ENCODE results near the gene SLC4A5.
A peak's percentile ranks its signal among the peaks of the same experiment; 100 is the strongest.

Gene SLC4A5

GRCh38 chr2:74297391-74297790, 45.8 kb downstream of the SLC4A5 start:
- Histone ChIP-seq H3K4me2 (ENCODE audit: insufficient read depth, low read length, poor library complexity, severe bottlenecking) (no peak overlapping the region), H3K18ac (ENCODE audit: low read length) (no peak overlapping the region), H3K27ac (replicated peaks; ENCODE audit: low read length) (no peak overlapping the region), H2BK15ac (ENCODE audit: low read length) (no peak overlapping the region), H3K27me3 (ENCODE audit: control insufficient read depth in 3 of 3, insufficient read depth in 3 of 3, low read depth in 1 of 3, low read length in 3 of 3) (peaks cover 0 to 72% (median 0%) of the 10 kb centered on the region in 3 experiments), H2BK5ac (ENCODE audit: low read length) (no peak overlapping the region), H4K8ac (ENCODE audit: low read depth, low read length) (no peak overlapping the region), H3K4me3 (ENCODE audit: low read length in 2 of 2) (no peak overlapping the region), H3K9me3 (replicated peaks in 1 of 2; ENCODE audit: control insufficient read depth in 2 of 2, insufficient read depth in 1 of 2, low read depth in 1 of 2, low read length in 2 of 2) (peaks cover 0 to 12% of the 10 kb centered on the region in 2 donors), H3K4me1 (ENCODE audit: control insufficient read depth in 2 of 2, insufficient read depth in 1 of 2, low read depth in 1 of 2, low read length in 2 of 2) (peaks cover 0 to 10% of the 10 kb centered on the region in 2 donors), H3K4ac (ENCODE audit: low read length) (no peak overlapping the region), H2AK5ac (ENCODE audit: low read depth, low read length) (no peak overlapping the region), H3K9ac (ENCODE audit: low read depth, low read length, poor library complexity) (no peak overlapping the region), H4K91ac (ENCODE audit: low read depth, low read length, poor library complexity) (no peak overlapping the region), H2BK120ac (ENCODE audit: low read depth, low read length) (no peak overlapping the region), H3K36me3 (replicated peaks in 1 of 2; ENCODE audit: control insufficient read depth in 2 of 2, insufficient read depth in 2 of 2, low read length in 2 of 2) (no peaks in the 10 kb centered on the region), H2AFZ (ENCODE audit: low read length) (no peak overlapping the region), H3K14ac (ENCODE audit: low read length) (no peak overlapping the region), H2BK12ac (ENCODE audit: low read length) (no peak overlapping the region), H3K79me1 (ENCODE audit: low read depth, low read length) (no peaks in the 10 kb centered on the region), H3K23ac (ENCODE audit: low read depth, low read length, poor library complexity) (no peak overlapping the region)
- DNase-seq (ENCODE audit: low spot score), result no peak

DNA sequence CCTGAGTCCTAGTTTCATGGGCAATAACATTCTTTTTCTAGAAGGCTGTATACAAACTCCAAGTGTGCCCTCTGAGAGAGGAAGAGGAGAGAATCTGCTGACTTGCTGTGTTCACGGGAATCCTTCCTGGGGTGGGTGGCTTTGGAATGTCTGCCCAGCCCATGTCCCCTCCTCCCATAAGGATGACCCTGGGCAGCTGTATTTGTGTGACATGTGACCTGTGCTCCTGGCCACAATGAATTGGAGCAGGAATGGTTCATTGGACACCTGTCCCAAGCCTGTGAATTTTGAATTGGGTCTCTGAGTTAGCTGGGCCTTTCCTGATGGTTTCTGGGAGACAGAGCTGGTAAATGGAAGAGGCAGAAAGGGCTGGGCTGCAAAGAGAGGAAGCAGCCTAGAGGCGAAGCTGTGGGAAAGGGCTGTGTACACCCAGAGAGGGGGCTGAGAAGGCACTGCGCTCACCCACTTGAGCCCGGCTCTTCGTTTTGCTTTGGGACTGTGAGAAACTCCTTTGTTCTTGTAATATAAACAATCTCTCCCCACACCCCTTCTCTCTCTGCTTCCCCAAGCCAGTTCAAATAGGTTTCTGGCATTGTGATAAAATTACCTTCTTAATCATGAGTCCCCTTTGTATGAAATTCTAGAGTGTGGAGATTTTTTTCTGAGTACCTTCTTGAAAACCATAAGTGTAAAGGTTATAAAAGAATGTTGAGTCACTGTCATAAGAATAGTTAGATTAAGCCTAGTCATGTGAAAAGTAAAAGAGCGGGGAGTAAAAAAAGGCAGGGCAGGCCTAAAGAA, 49.8 kb downstream of the SLC4A5 start:
- no peak overlapping the region for H2AK5ac ChIP-seq (ENCODE audit: low read depth, low read length)
- H2BK120ac ChIP-seq (ENCODE audit: low read depth, low read length), result no peak overlapping the region
- H3K27ac ChIP-seq (replicated peaks; ENCODE audit: low read length), result peak overlapping the region; percentile 26
- H4K8ac ChIP-seq (ENCODE audit: low read depth, low read length), result no peak overlapping the region
- no CpG with 5 or more reads among the region's 6 CpGs for WGBS, 2 donors (ENCODE audit: extremely low coverage in 2 of 2, insufficient read length in 2 of 2, insufficient replicate concordance in 1 of 2)
- peaks cover 0 to 9% of the 10 kb centered on the region in 2 donors for H3K9me3 ChIP-seq (replicated peaks in 1 of 2; ENCODE audit: control insufficient read depth in 2 of 2, insufficient read depth in 1 of 2, low read depth in 1 of 2, low read length in 2 of 2)
- H4K91ac ChIP-seq (ENCODE audit: low read depth, low read length, poor library complexity), result no peak overlapping the region
- no peak overlapping the region for H3K4ac ChIP-seq (ENCODE audit: low read length)
- H3K23ac ChIP-seq (ENCODE audit: low read depth, low read length, poor library complexity), result no peak overlapping the region
- H2AFZ ChIP-seq (ENCODE audit: low read length), result no peak overlapping the region
- no peak overlapping the region for H3K14ac ChIP-seq (ENCODE audit: low read length)
- H3K18ac ChIP-seq (ENCODE audit: low read length), result peak overlapping the region; percentile 53
- H2BK15ac ChIP-seq (ENCODE audit: low read length), result no peak overlapping the region
- no peak overlapping the region for H3K4me3 ChIP-seq (ENCODE audit: low read length in 2 of 2)
- H3K36me3 ChIP-seq (replicated peaks in 1 of 2; ENCODE audit: control insufficient read depth in 2 of 2, insufficient read depth in 2 of 2, low read length in 2 of 2), result no peaks in the 10 kb centered on the region
- peaks cover 0 to 86% (median 0%) of the 10 kb centered on the region in 3 experiments for H3K27me3 ChIP-seq (ENCODE audit: control insufficient read depth in 3 of 3, insufficient read depth in 3 of 3, low read depth in 1 of 3, low read length in 3 of 3)
- no peak for DNase-seq (ENCODE audit: low spot score)
- no peak overlapping the region for H3K9ac ChIP-seq (ENCODE audit: low read depth, low read length, poor library complexity)
- H2BK5ac ChIP-seq (ENCODE audit: low read length), result no peak overlapping the region
- peaks cover 0 to 14% of the 10 kb centered on the region in 2 donors for H3K4me1 ChIP-seq (ENCODE audit: control insufficient read depth in 2 of 2, insufficient read depth in 1 of 2, low read depth in 1 of 2, low read length in 2 of 2)
- no peaks in the 10 kb centered on the region for H3K79me1 ChIP-seq (ENCODE audit: low read depth, low read length)
- H3K4me2 ChIP-seq (ENCODE audit: insufficient read depth, low read length, poor library complexity, severe bottlenecking), result no peak overlapping the region
- H2BK12ac ChIP-seq (ENCODE audit: low read length), result peak overlapping the region; percentile 14

GRCh38 chr2:74292751-74293150, 50.5 kb downstream of the SLC4A5 start:
- no peak overlapping the region for H3K27ac ChIP-seq (replicated peaks; ENCODE audit: low read length)
- no peak for DNase-seq (ENCODE audit: low spot score)

GRCh38 chr2:74291886-74292621, 51.2 kb downstream of the SLC4A5 start:
- Histone ChIP-seq H3K27me3 (ENCODE audit: control insufficient read depth in 3 of 3, insufficient read depth in 3 of 3, low read depth in 1 of 3, low read length in 3 of 3) (peaks cover 0 to 87% (median 0%) of the 10 kb centered on the region in 3 experiments), H3K36me3 (replicated peaks in 1 of 2; ENCODE audit: control insufficient read depth in 2 of 2, insufficient read depth in 2 of 2, low read length in 2 of 2) (no peaks in the 10 kb centered on the region), H3K27ac (replicated peaks; ENCODE audit: low read length) (no peak overlapping the region), H3K23ac (ENCODE audit: low read depth, low read length, poor library complexity) (no peak overlapping the region), H2BK15ac (ENCODE audit: low read length) (no peak overlapping the region), H3K14ac (ENCODE audit: low read length) (no peak overlapping the region), H3K4ac (ENCODE audit: low read length) (no peak overlapping the region), H2BK12ac (ENCODE audit: low read length) (no peak overlapping the region), H4K8ac (ENCODE audit: low read depth, low read length) (no peak overlapping the region), H2BK5ac (ENCODE audit: low read length) (peak overlapping the region; percentile 14), H3K4me3 (ENCODE audit: low read length in 2 of 2) (no peak overlapping the region), H3K9ac (ENCODE audit: low read depth, low read length, poor library complexity) (no peak overlapping the region), H2BK120ac (ENCODE audit: low read depth, low read length) (no peak overlapping the region), H2AK5ac (ENCODE audit: low read depth, low read length) (no peak overlapping the region), H3K18ac (ENCODE audit: low read length) (no peak overlapping the region), H4K91ac (ENCODE audit: low read depth, low read length, poor library complexity) (no peak overlapping the region), H3K9me3 (replicated peaks in 1 of 2; ENCODE audit: control insufficient read depth in 2 of 2, insufficient read depth in 1 of 2, low read depth in 1 of 2, low read length in 2 of 2) (no peaks in the 10 kb centered on the region), H3K4me1 (ENCODE audit: control insufficient read depth in 2 of 2, insufficient read depth in 1 of 2, low read depth in 1 of 2, low read length in 2 of 2) (peaks cover 0 to 14% of the 10 kb centered on the region in 2 donors), H3K4me2 (ENCODE audit: insufficient read depth, low read length, poor library complexity, severe bottlenecking) (no peak overlapping the region), H2AFZ (ENCODE audit: low read length) (no peak overlapping the region), H3K79me1 (ENCODE audit: low read depth, low read length) (no peaks in the 10 kb centered on the region)
- DNase-seq (ENCODE audit: low spot score), result no peak
- WGBS, 2 donors (ENCODE audit: extremely low coverage in 2 of 2, insufficient read length in 2 of 2, insufficient replicate concordance in 1 of 2), result no CpG with 5 or more reads among the region's 6 CpGs

More at GRCh38 chr2:74292751-74293150, 50.5 kb downstream of the SLC4A5 start:
- Histone ChIP-seq H3K4me2 (ENCODE audit: insufficient read depth, low read length, poor library complexity, severe bottlenecking) (no peak overlapping the region), H3K4ac (ENCODE audit: low read length) (no peak overlapping the region), H3K4me1 (ENCODE audit: control insufficient read depth in 2 of 2, insufficient read depth in 1 of 2, low read depth in 1 of 2, low read length in 2 of 2) (peaks cover 0 to 14% of the 10 kb centered on the region in 2 donors), H3K18ac (ENCODE audit: low read length) (no peak overlapping the region), H2BK12ac (ENCODE audit: low read length) (no peak overlapping the region), H2BK5ac (ENCODE audit: low read length) (no peak overlapping the region), H3K36me3 (replicated peaks in 1 of 2; ENCODE audit: control insufficient read depth in 2 of 2, insufficient read depth in 2 of 2, low read length in 2 of 2) (no peaks in the 10 kb centered on the region), H3K14ac (ENCODE audit: low read length) (no peak overlapping the region), H3K79me1 (ENCODE audit: low read depth, low read length) (no peaks in the 10 kb centered on the region), H4K8ac (ENCODE audit: low read depth, low read length) (no peak overlapping the region), H2BK120ac (ENCODE audit: low read depth, low read length) (no peak overlapping the region), H3K9me3 (replicated peaks in 1 of 2; ENCODE audit: control insufficient read depth in 2 of 2, insufficient read depth in 1 of 2, low read depth in 1 of 2, low read length in 2 of 2) (peaks cover 0 to 3% of the 10 kb centered on the region in 2 donors), H3K9ac (ENCODE audit: low read depth, low read length, poor library complexity) (no peak overlapping the region), H3K27me3 (ENCODE audit: control insufficient read depth in 3 of 3, insufficient read depth in 3 of 3, low read depth in 1 of 3, low read length in 3 of 3) (peaks cover 0 to 86% (median 0%) of the 10 kb centered on the region in 3 experiments), H2AFZ (ENCODE audit: low read length) (no peak overlapping the region), H2AK5ac (ENCODE audit: low read depth, low read length) (no peak overlapping the region), H3K23ac (ENCODE audit: low read depth, low read length, poor library complexity) (no peak overlapping the region), H3K4me3 (ENCODE audit: low read length in 2 of 2) (no peak overlapping the region), H4K91ac (ENCODE audit: low read depth, low read length, poor library complexity) (no peak overlapping the region), H2BK15ac (ENCODE audit: low read length) (no peak overlapping the region)
- WGBS, 2 donors (ENCODE audit: extremely low coverage in 2 of 2, insufficient read length in 2 of 2, insufficient replicate concordance in 1 of 2), result no CpG with 5 or more reads among the region's 6 CpGs
